HG03159 (cell line): Measurements from ENCODE around the gene CD34.
"Not testable (repeated sequence)": the region's sequence is repeated elsewhere in the genome, so short reads cannot be mapped to it uniquely, and the experiment has no call there.

Source experiments
- ATAC-seq: cut with Tn5 transposase; IDR thresholded peaks from one replicate; pipeline ENCODE4 v1.9.1; 2021; ENCODE audit warnings: mild to moderate bottlenecking, moderate library complexity; ENCODE audit not compliant: unreplicated experiment

CD34 gene

GRCh38 chr1:207933205-207933800 lies 22.4 kb upstream of the CD34 start:
- ATAC-seq, result no peak

GRCh38 chr1:207926984-207927383 lies 16.1 kb upstream of the CD34 start:
- ATAC-seq, result no peak

GRCh38 chr1:207925969-207926368 lies 15.0 kb upstream of the CD34 start:
- not testable (repeated sequence) for ATAC-seq

- no peak for ATAC-seq
Observed at GRCh38 chr1:207925210-207925609, 14.3 kb upstream of the CD34 start.

- no peak for ATAC-seq
Observed at GRCh38 chr1:207923561-207923960, 12.6 kb upstream of the CD34 start.

- no peak for ATAC-seq
Observed at GRCh38 chr1:207923121-207923520, 12.2 kb upstream of the CD34 start.

GRCh38 chr1:207922554-207922953 lies 11.6 kb upstream of the CD34 start:
- ATAC-seq, result no peak

GRCh38 chr1:207921321-207921720 lies 10.4 kb upstream of the CD34 start:
- no peak for ATAC-seq

GRCh38 chr1:207920444-207921021 lies 9.6 kb upstream of the CD34 start:
- ATAC-seq, result no peak

GRCh38 chr1:207919523-207920170 lies 8.7 kb upstream of the CD34 start:
- ATAC-seq, result no peak

GRCh38 chr1:207918581-207918980 lies 7.7 kb upstream of the CD34 start:
- no peak for ATAC-seq

GRCh38 chr1:207918011-207918410 lies 7.1 kb upstream of the CD34 start:
- ATAC-seq, result no peak

- no peak for ATAC-seq
Observed at GRCh38 chr1:207917080-207917479, 6.2 kb upstream of the CD34 start.

GRCh38 chr1:207913951-207914350 lies 3.0 kb upstream of the CD34 start:
- ATAC-seq, result no peak

- no peak for ATAC-seq
Observed at GRCh38 chr1:207911856-207912760, 1.2 kb upstream of the CD34 start.

- ATAC-seq, result no peak
Observed at GRCh38 chr1:207909687-207910086, 1.2 kb downstream of the CD34 start.

GRCh38 chr1:207908107-207908734 lies 2.7 kb downstream of the CD34 start:
- ATAC-seq, result no peak

- ATAC-seq, result no peak
Observed at GRCh38 chr1:207904391-207904790, 6.5 kb downstream of the CD34 start.

- no peak for ATAC-seq
Observed at GRCh38 chr1:207903767-207904166, 7.2 kb downstream of the CD34 start.

GRCh38 chr1:207903053-207903452 lies 7.9 kb downstream of the CD34 start:
- no peak for ATAC-seq

- ATAC-seq, result no peak
Observed at GRCh38 chr1:207902566-207902965, 8.4 kb downstream of the CD34 start.
